ENCODE measurements around the gene ANKRD63. TPM values are rescaled to one million over a fixed set of nuclear protein-coding genes. Genes with fewer than 3 reads are reported as not detected.

Gene ANKRD63
- polyA plus RNA-seq, 1 of the 3 experiments (the other 2 are of a cell fraction), result not detected

GRCh38 chr15:40296561-40297230 is 13.8 kb upstream of the ANKRD63 start:
- CTCF ChIA-PET, result interaction anchor here (1.7 to 66.3 kb wide), 3 partner anchors 23 to 79 kb away, joined by 5 to 2194 read pairs (median 818); partner anchors contain the start of genes CCDC9B, DISP2, INAFM2 and PHGR1
- H3K4me2 ChIP-seq, result no peak overlapping the region
- no peaks in the 10 kb centered on the region for H3K9me2 ChIP-seq
- WGBS (ENCODE audit: low lambda C conversion rate), result 64% methylated on average over 5 of the region's 5 CpGs
- no peak overlapping the region for H2AFZ ChIP-seq (ENCODE audit: low read depth)
- H3F3A ChIP-seq (replicated peaks; ENCODE audit: insufficient read depth), result no peaks in the 10 kb centered on the region
- no peaks in the 10 kb centered on the region for H3K79me2 ChIP-seq (ENCODE audit: insufficient read depth)
- H3K4me3 ChIP-seq (ENCODE audit: low read depth in 2 of 2, low read length in 1 of 2), result no peak overlapping the region
- TF ChIP-seq RCOR1 (IDR thresholded peaks at IDR 0.05; ENCODE audit: low read length) (no peak), EP300 (IDR thresholded peaks at IDR 0.05; ENCODE audit: borderline replicate concordance in 1 of 2, low read depth in 1 of 2, low read length in 1 of 2) (no peak), GABPA (IDR thresholded peaks at IDR 0.05; ENCODE audit: low read depth) (no peak)
- H3K4me1 ChIP-seq (ENCODE audit: control insufficient read depth in 1 of 2, insufficient read depth in 2 of 2, low read depth in 1 of 2, low read length in 1 of 2), result peaks cover 0 to 25% of the 10 kb centered on the region in 2 experiments; a peak in 2 of 4 replicates
- no peaks in the 10 kb centered on the region for H4K20me1 ChIP-seq (ENCODE audit: insufficient read depth)
- no peak overlapping the region for H3K27ac ChIP-seq (ENCODE audit: low read depth in 2 of 2, low read length in 1 of 2)
- H3K36me3 ChIP-seq (replicated peaks in 1 of 2; ENCODE audit: control insufficient read depth in 1 of 2, insufficient read depth in 2 of 2, low read length in 1 of 2), result no peaks in the 10 kb centered on the region
- DNase-seq, result no peak
- H3K9me3 ChIP-seq, result no peaks in the 10 kb centered on the region
- H3K9ac ChIP-seq, result no peak overlapping the region
- POLR2A ChIA-PET, result no interaction called here
- peaks cover 5% of the 10 kb centered on the region; the same call in 1 of the 2 replicates for H3K27me3 ChIP-seq (ENCODE audit: insufficient read depth)

- Histone ChIP-seq H2AFZ (ENCODE audit: low read depth) (no peak overlapping the region), H4K20me1 (ENCODE audit: insufficient read depth) (no peaks in the 10 kb centered on the region), H3K27me3 (ENCODE audit: insufficient read depth) (peaks cover 5% of the 10 kb centered on the region; the same call in 1 of the 2 replicates), H3K27ac (ENCODE audit: low read depth in 2 of 2, low read length in 1 of 2) (no peak overlapping the region), H3K9ac (no peak overlapping the region), H3K4me3 (ENCODE audit: low read depth in 2 of 2, low read length in 1 of 2) (no peak overlapping the region), H3F3A (replicated peaks; ENCODE audit: insufficient read depth) (no peaks in the 10 kb centered on the region), H3K4me1 (ENCODE audit: control insufficient read depth in 1 of 2, insufficient read depth in 2 of 2, low read depth in 1 of 2, low read length in 1 of 2) (peaks cover 0 to 18% of the 10 kb centered on the region in 2 experiments; a peak in 2 of 4 replicates), H3K4me2 (no peak overlapping the region), H3K9me3 (no peaks in the 10 kb centered on the region), H3K79me2 (ENCODE audit: insufficient read depth) (no peaks in the 10 kb centered on the region), H3K9me2 (no peaks in the 10 kb centered on the region), H3K36me3 (replicated peaks in 1 of 2; ENCODE audit: control insufficient read depth in 1 of 2, insufficient read depth in 2 of 2, low read length in 1 of 2) (no peaks in the 10 kb centered on the region)
- 53% methylated on average over 10 of the region's 12 CpGs for WGBS (ENCODE audit: low lambda C conversion rate)
- POLR2A ChIA-PET, result no interaction called here
- TF ChIP-seq GATA2 (CRISPR knock-in tag; IDR thresholded peaks at IDR 0.05) (no peak), SMC3 (IDR thresholded peaks at IDR 0.05; ENCODE audit: low read depth, low read length) (no peak), RAD21 (IDR thresholded peaks at IDR 0.05; ENCODE audit: low read length) (no peak), EP300 (IDR thresholded peaks at IDR 0.05; ENCODE audit: borderline replicate concordance in 1 of 2, low read depth in 1 of 2, low read length in 1 of 2) (no peak)
- CTCF ChIA-PET, result interaction anchor here (1.0 to 66.3 kb wide), 4 partner anchors 8 to 79 kb away, joined by 3 to 2194 read pairs (median 412); partner anchors contain the start of genes CCDC9B, DISP2, INAFM2 and PHGR1
- DNase-seq, result no peak
These were observed 13.2 kb upstream of the ANKRD63 start for GRCh38 chr15:40295877-40296560.

GRCh38 chr15:40295297-40295696 is 12.4 kb upstream of the ANKRD63 start:
- H4K20me1 ChIP-seq (ENCODE audit: insufficient read depth), result no peaks in the 10 kb centered on the region
- H3K27ac ChIP-seq (ENCODE audit: low read depth in 2 of 2, low read length in 1 of 2), result no peak overlapping the region
- POLR2A ChIA-PET, result no interaction called here
- H3K4me3 ChIP-seq (ENCODE audit: low read depth in 2 of 2, low read length in 1 of 2), result no peak overlapping the region
- H3K4me1 ChIP-seq (ENCODE audit: control insufficient read depth in 1 of 2, insufficient read depth in 2 of 2, low read depth in 1 of 2, low read length in 1 of 2), result peaks cover 0 to 21% of the 10 kb centered on the region in 2 experiments; a peak in 1 of 4 replicates
- H3K9ac ChIP-seq, result no peak overlapping the region
- H3K79me2 ChIP-seq (ENCODE audit: insufficient read depth), result no peaks in the 10 kb centered on the region
- H3K9me3 ChIP-seq, result no peaks in the 10 kb centered on the region
- H3F3A ChIP-seq (replicated peaks; ENCODE audit: insufficient read depth), result no peaks in the 10 kb centered on the region
- CTCF ChIA-PET, result interaction anchor here (0.8 to 66.3 kb wide), 5 partner anchors 9 to 78 kb away, joined by 3 to 2194 read pairs (median 5); partner anchors contain the start of genes CCDC9B, DISP2, INAFM2 and PHGR1
- peaks cover 5% of the 10 kb centered on the region; the same call in 1 of the 2 replicates for H3K27me3 ChIP-seq (ENCODE audit: insufficient read depth)
- no peak overlapping the region for H2AFZ ChIP-seq (ENCODE audit: low read depth)
- WGBS (ENCODE audit: low lambda C conversion rate), result 33% methylated on average over 1 of the region's 1 CpG
- no peaks in the 10 kb centered on the region for H3K9me2 ChIP-seq
- no peak for DNase-seq
- H3K36me3 ChIP-seq (replicated peaks in 1 of 2; ENCODE audit: control insufficient read depth in 1 of 2, insufficient read depth in 2 of 2, low read length in 1 of 2), result no peaks in the 10 kb centered on the region
- no peak overlapping the region for H3K4me2 ChIP-seq
- TF ChIP-seq RAD21 (IDR thresholded peaks at IDR 0.05; ENCODE audit: low read length) (no peak), NRF1 (IDR thresholded peaks at IDR 0.05; ENCODE audit: low read depth, low read length) (no peak), POLR2AphosphoS5 (IDR thresholded peaks at IDR 0.05; ENCODE audit: low read depth, low read length) (no peak), ELF1 (IDR thresholded peaks at IDR 0.05) (no peak), IRF3 (IDR thresholded peaks at IDR 0.05; ENCODE audit: low read depth, low read length) (no peak), GABPA (IDR thresholded peaks at IDR 0.05; ENCODE audit: low read depth) (no peak), TEAD4 (IDR thresholded peaks at IDR 0.05; ENCODE audit: borderline replicate concordance, insufficient read depth) (no peak), RCOR1 (IDR thresholded peaks at IDR 0.05; ENCODE audit: low read length) (no peak), JUND (IDR thresholded peaks at IDR 0.05) (no peak), SIN3A (IDR thresholded peaks at IDR 0.05; ENCODE audit: borderline replicate concordance, low read depth, low read length) (no peak), REST (IDR thresholded peaks at IDR 0.05; ENCODE audit: low read depth, low read length) (no peak), FOSL2 (IDR thresholded peaks at IDR 0.05; ENCODE audit: borderline replicate concordance, low read depth) (no peak)

All from SK-N-SH (cell line).